Right lobe of liver (tissue), 4 donors: ENCODE results near the gene RBKS.

Experiments
- CTCF ChIP-seq, 4 donors: fragments of 200-600 bp in 3 of 4; fragments of 450-650 bp in 1 of 4; IDR thresholded peaks; one replicate each; pipeline versions ENCODE4 v1.5.1 to v1.8.0; 2016 to 2022; ENCODE audit warnings: antibody characterized with exemption in 4 of 4, mild to moderate bottlenecking in 2 of 4
- POLR2A ChIP-seq: fragments of 450-650 bp; IDR thresholded peaks from one replicate; pipeline ENCODE4 v1.6.1; 2017; ENCODE audit warnings: antibody characterized with exemption, mild to moderate bottlenecking
- donor health status: DM: no; HTN: no; CAD: no.
- donor health status: DM: no; HTN: no; CAD: no.
- donor health status: DM: no; HTN: yes; CAD: no.

DNA sequence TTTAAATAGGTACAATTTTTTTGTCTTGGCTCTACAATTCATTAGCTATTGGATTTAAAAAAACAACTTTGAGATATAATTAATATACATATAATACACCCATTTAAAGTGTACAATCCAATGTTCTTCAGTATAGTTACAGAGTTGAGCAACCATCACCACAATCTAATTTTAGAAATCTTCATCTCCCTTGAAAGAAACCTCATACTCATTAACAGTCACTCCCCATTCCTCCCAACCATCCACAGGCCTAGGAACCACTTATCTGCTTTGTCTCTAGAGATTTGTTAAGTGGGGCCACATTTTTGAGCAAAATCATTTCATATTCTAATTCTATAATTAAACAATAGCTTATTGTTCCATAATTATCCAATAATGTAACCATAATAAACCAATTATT is 86.0 kb downstream of the RBKS start:
- no peak for TF ChIP-seq CTCF (IDR thresholded peaks at IDR 0.05)
- no peak for TF ChIP-seq POLR2A
